GM23338 (cell line): Measurements from ENCODE around the gene KCNC2.

Experiments
- CREB1 ChIP-seq: fragments of 250-450 bp; sonication (Bioruptor Pico); IDR thresholded peaks from 2 replicates; pipeline ENCODE4 v1.5.0; 2020; ENCODE audit warnings: low read depth, mild to moderate bottlenecking, moderate library complexity
- CTCF ChIP-seq, 2 experiments: fragments of 200-600 bp in 1 of 2; sonication (generic) in 1 of 2; conservative IDR thresholded peaks; 2 replicates each; pipeline versions ENCODE4 v1.5.1 to v1.6.1; 2016 to 2017; ENCODE audit warnings: antibody characterized with exemption in 2 of 2, low read depth in 2 of 2, mild to moderate bottlenecking in 2 of 2, moderate library complexity in 1 of 2
- ETS1 ChIP-seq: IDR thresholded peaks from 2 replicates; pipeline ENCODE4 v1.6.1; 2016; ENCODE audit warnings: antibody characterized with exemption
- EZH2 ChIP-seq: fragments of 200-600 bp; sonication (generic); IDR thresholded peaks from one replicate; pipeline ENCODE4 v1.8.0; 2017; ENCODE audit warnings: antibody characterized with exemption, mild to moderate bottlenecking, low read depth; ENCODE audit not compliant: unreplicated experiment
- EZH2phosphoT487 ChIP-seq: fragments of 200-600 bp; sonication (generic); IDR thresholded peaks from one replicate; pipeline ENCODE4 v1.8.1; 2018; ENCODE audit warnings: antibody characterized with exemption; ENCODE audit not compliant: unreplicated experiment
- JUNB ChIP-seq: IDR thresholded peaks from one replicate; pipeline ENCODE4 v1.6.1; 2016; ENCODE audit warnings: antibody characterized with exemption; ENCODE audit not compliant: unreplicated experiment
- NANOG ChIP-seq: IDR thresholded peaks from 2 replicates; pipeline ENCODE4 v1.6.1; 2016; ENCODE audit warnings: antibody characterized with exemption, borderline replicate concordance
- POLR2AphosphoS5 ChIP-seq: IDR thresholded peaks from 2 replicates; pipeline ENCODE4 v1.6.1; 2016; ENCODE audit warnings: antibody characterized with exemption, low read depth
- REST ChIP-seq: IDR thresholded peaks from one replicate; pipeline ENCODE4 v1.6.1; 2018; ENCODE audit warnings: antibody characterized with exemption; ENCODE audit not compliant: unreplicated experiment
- STAT1 ChIP-seq: IDR thresholded peaks from one replicate; pipeline ENCODE4 v1.6.1; 2016; ENCODE audit warnings: antibody characterized with exemption; ENCODE audit not compliant: unreplicated experiment
- ZNF331 ChIP-seq: fragments of 250-450 bp; sonication (Bioruptor Pico); IDR thresholded peaks from 2 replicates; pipeline ENCODE4 v1.5.0; 2020; ENCODE audit warnings: low read depth, mild to moderate bottlenecking, moderate library complexity

- no peak for TF ChIP-seq REST
- no peak for TF ChIP-seq ZNF331 (CRISPR knock-in tag)
- TF ChIP-seq CTCF (conservative IDR thresholded peaks at IDR 0.05; ENCODE audit: low read depth in 2 of 2) = no peak
- TF ChIP-seq POLR2AphosphoS5 = no peak
- no peak for TF ChIP-seq EZH2phosphoT487
- no peak for TF ChIP-seq EZH2
- TF ChIP-seq JUNB = no peak
- TF ChIP-seq CREB1 = no peak
- no peak for TF ChIP-seq ETS1
- no peak for TF ChIP-seq STAT1
- TF ChIP-seq NANOG = no peak
Measured at GRCh38 chr12:75212072-75212471, 2.4 kb upstream of the KCNC2 start.
